Measurements from ENCODE around the gene GNG13.

GRCh38 chr16:830107-830870 is 29.8 kb upstream of the GNG13 start:
- TF ChIP-seq CTCF (IDR thresholded peaks at IDR 0.05) (no peak), ZFX (IDR thresholded peaks at IDR 0.05; ENCODE audit: borderline replicate concordance) (no peak)

Measured in 22Rv1 (cell line).